AG04450 (cell line): ENCODE data around the gene TMEM250. TPM values are rescaled to one million over a fixed set of nuclear protein-coding genes. Genes with fewer than 3 reads are reported as not detected.

Source experiments
- CTCF ChIA-PET: fragments of 300-600, 350-600 bp; formaldehyde crosslinking; extraction: SDS; loops from one replicate; lab custom pipeline; 2022; ENCODE audit warnings: antibody characterized with exemption, inconsistent platforms; lab: Charles Lee
- POLR2A ChIA-PET: fragments of 350-600 bp; formaldehyde crosslinking; extraction: SDS; loops from one replicate; lab custom pipeline; 2021; ENCODE audit warnings: antibody characterized with exemption, inconsistent platforms; lab: Yijun Ruan, JAX
- DNase-seq: peaks from one replicate; pipeline ENCODE4 v3.0.0-alpha.2; 2011; ENCODE audit warnings: low read depth, low spot score
- H3K27ac ChIP-seq: one replicate; pipeline ENCODE4 v1.5.1; 2012; ENCODE audit warnings: low read depth, low read length, control low read depth
- H3K27me3 ChIP-seq: one replicate; pipeline ENCODE4 v1.6.0; 2012; ENCODE audit warnings: low read length; ENCODE audit not compliant: control insufficient read depth, insufficient read depth
- H3K4me3 ChIP-seq: 2 replicates; pipeline ENCODE4 v1.5.1; 2011; ENCODE audit warnings: mild to moderate bottlenecking, low read depth, low read length, control low read depth
- H3K9me3 ChIP-seq: 2 replicates; pipeline ENCODE4 v1.5.1; 2012; ENCODE audit warnings: low read length; ENCODE audit not compliant: control insufficient read depth, insufficient read depth
- polyA plus RNA-seq: library from polyadenylated mRNA; depleted of rRNA; stranded (reverse); fragments of >200 nt; gene quantifications from 2 replicates; pipeline ENCODE4 v1.2.3, GENCODE V29; 2011
- TF ChIP-seq, protein P1 (sequence below): IDR thresholded peaks from 2 replicates; pipeline ENCODE4 v1.5.1; 2011; ENCODE audit warnings: low read depth, low read length, control low read depth, inconsistent platforms

TMEM250 gene
- polyA plus RNA-seq, 1 experiment = 8.8 TPM

DNA sequence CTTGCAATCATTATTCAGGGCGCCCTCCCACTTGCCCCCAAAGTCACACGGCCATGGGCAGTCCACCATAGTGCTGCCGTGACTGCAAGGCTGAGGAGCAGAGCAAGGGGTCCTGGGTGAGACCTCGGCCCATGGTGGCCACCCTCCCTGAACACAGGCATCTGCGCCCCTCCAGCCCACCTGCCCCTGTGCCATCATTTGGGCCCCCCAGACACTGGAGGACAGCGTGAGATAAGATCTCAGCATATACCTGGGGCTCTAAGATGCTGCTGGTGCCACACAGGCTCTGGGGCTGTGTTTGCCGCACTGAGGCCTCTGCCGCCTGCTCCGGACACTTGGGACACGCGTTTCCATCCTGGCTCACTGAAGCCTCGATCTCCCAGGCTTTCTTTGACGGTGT, 3.5 kb downstream of the TMEM250 start:
- ChIA-PET CTCF (no interaction called here), POLR2A (no interaction called here)
- Histone ChIP-seq H3K9me3 (peaks cover 4% of the 10 kb centered on the region; the same call in 1 of the 2 replicates), H3K27me3 (no peaks in the 10 kb centered on the region), H3K4me3 (no peak overlapping the region), H3K27ac (no peak overlapping the region)
- TF ChIP-seq, protein P1, sequence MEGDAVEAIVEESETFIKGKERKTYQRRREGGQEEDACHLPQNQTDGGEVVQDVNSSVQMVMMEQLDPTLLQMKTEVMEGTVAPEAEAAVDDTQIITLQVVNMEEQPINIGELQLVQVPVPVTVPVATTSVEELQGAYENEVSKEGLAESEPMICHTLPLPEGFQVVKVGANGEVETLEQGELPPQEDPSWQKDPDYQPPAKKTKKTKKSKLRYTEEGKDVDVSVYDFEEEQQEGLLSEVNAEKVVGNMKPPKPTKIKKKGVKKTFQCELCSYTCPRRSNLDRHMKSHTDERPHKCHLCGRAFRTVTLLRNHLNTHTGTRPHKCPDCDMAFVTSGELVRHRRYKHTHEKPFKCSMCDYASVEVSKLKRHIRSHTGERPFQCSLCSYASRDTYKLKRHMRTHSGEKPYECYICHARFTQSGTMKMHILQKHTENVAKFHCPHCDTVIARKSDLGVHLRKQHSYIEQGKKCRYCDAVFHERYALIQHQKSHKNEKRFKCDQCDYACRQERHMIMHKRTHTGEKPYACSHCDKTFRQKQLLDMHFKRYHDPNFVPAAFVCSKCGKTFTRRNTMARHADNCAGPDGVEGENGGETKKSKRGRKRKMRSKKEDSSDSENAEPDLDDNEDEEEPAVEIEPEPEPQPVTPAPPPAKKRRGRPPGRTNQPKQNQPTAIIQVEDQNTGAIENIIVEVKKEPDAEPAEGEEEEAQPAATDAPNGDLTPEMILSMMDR = no peak
- no peak for DNase-seq

DNA sequence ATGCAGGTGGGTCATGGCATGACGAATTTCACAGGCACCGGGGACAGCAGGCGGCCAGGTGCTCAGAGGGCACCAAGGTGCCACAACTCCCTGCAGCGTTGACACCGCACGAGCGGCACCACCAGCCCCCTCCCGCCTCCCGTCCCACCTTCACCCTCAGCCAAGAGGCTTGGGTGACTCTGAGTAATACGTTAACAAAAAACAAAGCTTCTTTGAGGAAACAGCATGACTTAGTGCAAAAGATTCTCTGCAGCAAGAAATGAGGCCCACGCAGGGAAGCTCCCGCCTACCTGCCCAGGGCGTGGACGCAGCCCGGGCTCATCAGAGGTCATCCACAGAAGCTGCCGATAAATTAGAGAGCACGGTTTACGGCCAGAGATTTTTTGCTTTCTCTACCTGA, 4.1 kb downstream of the TMEM250 start:
- ChIA-PET CTCF (no interaction called here), POLR2A (no interaction called here)
- Histone ChIP-seq H3K27ac (no peak overlapping the region), H3K4me3 (no peak overlapping the region), H3K9me3 (peaks cover 9% of the 10 kb centered on the region; the same call in 1 of the 2 replicates), H3K27me3 (no peaks in the 10 kb centered on the region)
- TF ChIP-seq, protein P1 = no peak
- DNase-seq = no peak

DNA sequence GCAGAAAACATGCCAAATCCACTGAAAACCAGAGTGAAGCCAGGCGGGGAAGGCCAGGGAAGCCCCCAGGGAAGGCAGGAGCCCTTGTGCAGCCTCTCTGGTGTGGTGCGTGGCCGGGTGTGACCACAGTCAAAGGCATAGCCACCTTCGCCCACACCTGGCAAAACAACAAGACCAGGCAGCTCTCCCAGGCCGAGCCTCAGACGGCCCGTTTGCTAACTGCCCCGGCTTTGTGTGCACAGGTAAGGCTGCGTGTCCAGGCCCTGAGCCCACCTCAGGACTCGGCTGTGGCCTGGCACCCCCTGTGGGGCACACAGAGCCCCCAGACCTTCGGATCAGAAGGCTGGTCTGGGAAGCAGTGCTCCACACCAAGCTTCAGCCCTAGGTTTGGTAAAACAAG, 6.1 kb downstream of the TMEM250 start:
- no peak for DNase-seq
- no peak overlapping the region for H3K27ac ChIP-seq
- ChIA-PET CTCF (interaction anchor here (0.9 to 1.2 kb wide), 2 partner anchors 23 to 146 kb away, joined by 3 to 5 read pairs; no protein-coding TSS in a partner anchor), POLR2A (interaction anchor here (1.1 to 1.4 kb wide), 2 partner anchors 9 to 16 kb away, joined by 3 to 5 read pairs; no protein-coding TSS in a partner anchor)
- H3K27me3 ChIP-seq = no peaks in the 10 kb centered on the region
- TF ChIP-seq, protein P1 = no peak
- H3K9me3 ChIP-seq = peaks cover 9% of the 10 kb centered on the region; the same call in 1 of the 2 replicates
- H3K4me3 ChIP-seq = no peak overlapping the region

DNA sequence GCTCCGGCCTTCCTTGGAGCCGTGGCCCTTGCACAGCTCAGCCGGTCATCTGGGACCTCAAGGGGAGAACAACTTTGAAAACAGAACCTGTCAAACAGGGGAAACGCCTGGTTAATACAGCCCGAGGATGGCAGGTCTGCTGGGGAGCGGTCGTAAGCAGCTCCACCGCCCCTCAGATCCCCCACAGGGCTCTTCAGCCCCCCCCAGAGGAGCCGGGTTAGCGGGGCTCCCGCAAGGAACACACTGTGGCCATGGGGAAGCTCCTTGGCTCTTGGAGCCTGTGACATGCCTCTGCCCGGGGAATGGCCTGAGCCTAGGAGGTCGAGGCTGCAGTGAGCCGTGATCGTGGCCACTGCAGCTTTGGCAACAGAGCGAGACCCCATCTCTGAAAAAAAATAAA, 6.8 kb downstream of the TMEM250 start:
- DNase-seq = no peak
- Histone ChIP-seq H3K4me3 (no peak overlapping the region), H3K9me3 (peaks cover 9% of the 10 kb centered on the region; the same call in 1 of the 2 replicates), H3K27me3 (no peaks in the 10 kb centered on the region), H3K27ac (no peak overlapping the region)
- TF ChIP-seq, protein P1 = no peak
- CTCF ChIA-PET = interaction anchor here (0.9 to 1.2 kb wide), 3 partner anchors 18 to 145 kb away, joined by 3 to 5 read pairs (median 3); no protein-coding TSS in a partner anchor
- POLR2A ChIA-PET = interaction anchor here (1.1 to 1.4 kb wide), 2 partner anchors 9 to 16 kb away, joined by 3 to 5 read pairs; no protein-coding TSS in a partner anchor

DNA sequence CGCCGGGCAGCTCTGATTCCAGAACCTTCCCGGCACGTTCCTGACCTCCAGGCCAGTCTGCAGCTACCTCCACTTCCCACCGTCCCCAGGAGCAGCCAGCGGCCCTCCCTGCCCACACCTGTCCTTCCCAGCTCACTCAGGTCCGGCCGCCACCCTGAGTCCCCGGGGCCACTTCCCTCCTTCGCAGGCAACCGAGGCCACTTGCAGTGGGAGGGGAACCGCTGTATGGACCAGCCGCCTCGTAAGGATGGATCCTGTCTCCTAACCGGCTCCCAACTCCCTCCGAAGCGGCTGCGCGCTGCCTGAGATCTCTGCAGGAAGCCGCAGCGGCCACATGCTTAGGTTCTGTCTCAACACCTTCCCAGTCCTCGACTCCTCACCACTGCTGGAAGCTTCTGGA, 7.5 kb downstream of the TMEM250 start:
- Histone ChIP-seq H3K27me3 (no peaks in the 10 kb centered on the region), H3K4me3 (no peak overlapping the region), H3K9me3 (peaks cover 9% of the 10 kb centered on the region; the same call in 1 of the 2 replicates), H3K27ac (no peak overlapping the region)
- no peak for DNase-seq
- TF ChIP-seq, protein P1 = no peak
- POLR2A ChIA-PET = interaction anchor here (1.1 to 2.1 kb wide), 2 partner anchors 10 to 16 kb away, joined by 3 to 12 read pairs; partner anchors contain the start of gene NACC2
- CTCF ChIA-PET = interaction anchor here (1.1 kb wide), 1 partner anchor 17 kb away, joined by 3 read pairs; no protein-coding TSS in a partner anchor
